ENCODE data around the gene DYRK2.
A peak's percentile ranks its signal among the peaks of the same experiment; 100 is the strongest.
"Not testable (repeated sequence)": the region's sequence is repeated elsewhere in the genome, so short reads cannot be mapped to it uniquely, and the experiment has no call there.

Gene DYRK2

GRCh38 chr12:67669934-67670631 lies 21.5 kb downstream of the DYRK2 start:
- DNase-seq (ENCODE audit: low read depth in 2 of 2): no peak

- DNase-seq (ENCODE audit: low read depth in 2 of 2): no peak
Observed at GRCh38 chr12:67671419-67671818, 22.9 kb downstream of the DYRK2 start.

DNA sequence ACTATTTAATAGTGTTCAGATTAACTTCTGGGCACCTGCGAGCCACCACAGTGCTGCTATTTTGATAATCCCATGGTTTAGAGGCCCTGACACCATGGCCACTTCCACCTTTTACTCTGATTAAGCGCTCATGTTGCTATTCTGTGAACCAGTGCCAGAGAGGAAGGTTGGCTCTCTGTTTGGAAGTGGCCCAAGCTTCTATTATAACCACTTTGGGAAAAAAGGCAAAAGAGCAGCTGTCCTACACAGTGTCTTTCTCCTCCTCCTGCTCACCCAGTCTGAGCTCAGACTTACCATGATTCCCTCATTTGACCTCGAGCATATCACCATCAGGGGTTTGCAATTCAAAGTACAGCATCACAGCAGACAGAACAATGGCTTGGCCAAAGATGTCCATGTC lies 23.3 kb downstream of the DYRK2 start:
- DNase-seq (ENCODE audit: low read depth in 2 of 2): no peak

GRCh38 chr12:67672507-67672906 lies 24.0 kb downstream of the DYRK2 start:
- DNase-seq (ENCODE audit: low read depth in 2 of 2): not testable (repeated sequence)

GRCh38 chr12:67673509-67673908 lies 25.0 kb downstream of the DYRK2 start:
- not testable (repeated sequence) for DNase-seq (ENCODE audit: low read depth in 2 of 2)

DNA sequence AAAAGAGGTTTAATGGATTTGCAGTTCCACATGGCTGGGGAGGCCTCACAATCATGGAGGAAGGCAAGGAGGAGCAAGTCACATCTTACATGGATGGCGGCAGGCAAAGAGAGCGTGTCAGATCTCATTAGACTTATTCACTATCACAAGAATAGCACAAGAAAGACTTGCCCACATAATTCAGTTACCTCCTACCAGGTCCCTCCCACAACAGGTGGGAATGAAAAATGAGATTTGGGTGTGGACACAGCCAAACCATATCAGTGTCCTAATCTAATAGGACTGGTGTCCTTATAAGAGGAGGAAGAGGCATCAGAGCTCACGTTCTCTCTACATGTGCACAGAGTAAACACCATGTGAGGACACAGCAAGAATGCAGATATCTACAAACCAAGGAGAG lies 25.9 kb downstream of the DYRK2 start:
- DNase-seq (ENCODE audit: low read depth in 2 of 2): no peak

DNA sequence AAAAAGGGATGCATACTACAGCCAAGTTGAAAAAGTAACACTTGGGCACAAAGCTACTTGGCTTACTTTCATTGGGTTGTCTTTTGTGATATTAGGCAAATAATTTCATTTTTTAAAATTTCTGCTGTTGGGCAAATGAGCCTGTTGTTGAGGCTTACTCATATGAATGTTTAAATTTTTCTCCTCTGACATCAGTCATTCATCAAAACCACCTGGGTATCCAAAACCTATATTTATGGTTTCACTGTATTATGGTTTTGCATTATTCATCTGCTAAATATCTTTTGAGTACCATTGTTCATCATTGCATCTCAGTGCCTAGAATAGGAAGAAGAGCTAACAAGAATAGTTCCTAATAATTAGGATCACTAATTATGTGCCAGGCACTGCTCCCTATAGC lies 28.1 kb downstream of the DYRK2 start:
- no peak for DNase-seq (ENCODE audit: low read depth in 2 of 2)

GRCh38 chr12:67677166-67677565 lies 28.6 kb downstream of the DYRK2 start:
- no peak for DNase-seq (ENCODE audit: low read depth in 2 of 2)

- DNase-seq (ENCODE audit: low read depth in 2 of 2): no peak
Observed at GRCh38 chr12:67681105-67681778, 32.7 kb downstream of the DYRK2 start.

GRCh38 chr12:67681941-67682620 lies 33.5 kb downstream of the DYRK2 start:
- no peak for DNase-seq (ENCODE audit: low read depth in 2 of 2)

- no peak for DNase-seq (ENCODE audit: low read depth in 2 of 2)
Observed at GRCh38 chr12:67689385-67689784, 40.8 kb downstream of the DYRK2 start.

DNA sequence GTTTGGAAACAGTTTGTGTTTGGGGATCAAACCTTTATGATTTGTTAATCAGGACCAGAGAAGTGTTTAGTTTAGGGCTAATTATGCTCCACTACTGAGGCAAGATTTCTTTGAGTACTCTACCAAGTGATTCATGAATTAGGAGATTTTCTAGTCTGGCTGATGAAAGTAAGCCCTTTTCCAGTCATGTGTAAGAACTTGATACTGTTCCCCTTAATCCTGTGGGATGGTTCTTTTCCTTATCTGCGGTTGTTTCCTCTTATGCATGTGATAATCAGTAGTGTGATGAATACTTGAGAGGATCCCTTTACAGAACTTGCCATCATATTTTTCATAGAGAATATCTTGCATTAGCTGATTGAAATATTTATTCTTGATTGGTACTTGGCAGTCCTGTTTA lies 42.1 kb downstream of the DYRK2 start:
- DNase-seq (ENCODE audit: low read depth in 2 of 2): no peak

DNA sequence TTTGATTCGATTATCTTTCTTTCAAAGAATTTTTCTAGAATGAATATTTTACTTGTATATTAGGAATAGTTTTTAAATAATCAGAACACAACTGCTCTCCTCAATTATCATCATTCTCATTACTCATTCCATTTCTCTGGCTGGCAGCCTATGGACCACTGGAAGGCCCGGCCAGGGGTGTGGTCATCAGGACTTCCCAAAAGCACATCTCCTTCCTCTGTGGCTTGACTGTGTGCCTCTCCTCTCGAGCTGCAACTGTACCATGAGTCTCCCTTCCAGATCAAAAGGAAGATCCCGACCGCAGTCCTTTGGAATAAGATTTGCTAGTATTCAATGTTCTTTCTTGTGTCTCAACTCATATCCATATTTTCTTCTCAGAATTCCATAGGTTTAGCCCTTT lies 42.7 kb downstream of the DYRK2 start:
- DNase-seq (ENCODE audit: low read depth in 2 of 2): no peak

DNA sequence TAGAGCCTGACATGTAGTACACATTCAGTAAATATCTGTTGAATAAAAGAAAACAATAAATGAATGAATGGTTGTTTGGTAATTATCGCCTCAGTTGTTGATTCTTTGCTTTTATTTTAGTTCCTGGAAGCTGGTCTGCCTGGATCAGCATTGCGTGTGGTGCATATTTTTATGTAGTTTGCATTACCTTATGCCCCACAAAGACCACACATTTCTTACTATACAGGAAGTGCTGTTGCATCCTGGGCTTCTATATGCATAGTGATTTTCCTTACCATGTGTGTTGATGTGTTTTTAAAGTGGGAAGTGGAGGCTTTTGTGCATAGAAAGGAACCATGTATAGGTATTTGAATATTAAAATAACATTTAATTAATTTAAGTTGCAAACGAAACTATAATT lies 43.6 kb downstream of the DYRK2 start:
- no peak for DNase-seq (ENCODE audit: low read depth in 2 of 2)

DNA sequence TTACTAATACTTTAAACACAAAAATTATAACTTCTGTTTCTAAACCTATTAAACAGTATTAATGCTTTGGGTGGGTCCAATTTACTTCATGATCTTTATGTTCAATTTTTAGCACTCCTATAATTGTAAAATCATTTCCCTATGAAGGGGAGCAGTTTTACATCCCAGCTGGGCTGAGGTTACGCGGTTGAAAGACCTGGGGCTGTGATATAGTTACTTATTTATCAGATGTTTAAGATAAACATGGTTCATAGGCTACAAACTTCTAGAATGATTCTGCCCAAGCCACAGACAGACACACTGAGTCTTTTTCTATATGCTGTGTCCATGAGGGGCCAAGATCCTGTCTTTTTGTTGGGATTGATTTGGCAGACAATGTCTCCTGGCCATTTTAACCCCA lies 44.4 kb downstream of the DYRK2 start:
- no peak for DNase-seq (ENCODE audit: low read depth in 2 of 2)

- DNase-seq (ENCODE audit: low read depth in 2 of 2): no peak
Observed at GRCh38 chr12:67693894-67694293, 45.3 kb downstream of the DYRK2 start.

GRCh38 chr12:67694306-67694900 lies 45.9 kb downstream of the DYRK2 start:
- DNase-seq (ENCODE audit: low read depth in 2 of 2): no peak

DNA sequence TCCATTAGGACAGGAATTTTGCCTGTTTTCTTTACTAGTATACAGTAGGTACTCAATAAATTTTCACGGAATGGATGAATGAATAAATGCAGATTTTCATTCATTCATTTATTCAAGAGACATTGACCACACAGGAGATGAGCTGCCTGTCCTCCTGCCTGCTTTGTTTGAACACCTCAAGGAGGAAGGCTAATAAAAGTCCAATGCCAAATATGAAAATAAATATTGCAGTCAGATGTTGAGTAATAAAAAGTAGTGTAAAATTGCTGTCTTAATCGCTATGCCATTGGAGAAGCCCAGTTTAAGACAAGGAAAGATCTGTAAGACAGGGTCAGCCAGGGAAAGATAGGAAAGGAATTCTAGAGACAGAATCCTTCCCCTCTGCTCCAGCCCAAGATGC lies 47.4 kb downstream of the DYRK2 start:
- no peak for DNase-seq (ENCODE audit: low read depth in 2 of 2)

- DNase-seq (ENCODE audit: low read depth in 2 of 2): no peak
Observed at GRCh38 chr12:67697443-67697842, 48.9 kb downstream of the DYRK2 start.

DNA sequence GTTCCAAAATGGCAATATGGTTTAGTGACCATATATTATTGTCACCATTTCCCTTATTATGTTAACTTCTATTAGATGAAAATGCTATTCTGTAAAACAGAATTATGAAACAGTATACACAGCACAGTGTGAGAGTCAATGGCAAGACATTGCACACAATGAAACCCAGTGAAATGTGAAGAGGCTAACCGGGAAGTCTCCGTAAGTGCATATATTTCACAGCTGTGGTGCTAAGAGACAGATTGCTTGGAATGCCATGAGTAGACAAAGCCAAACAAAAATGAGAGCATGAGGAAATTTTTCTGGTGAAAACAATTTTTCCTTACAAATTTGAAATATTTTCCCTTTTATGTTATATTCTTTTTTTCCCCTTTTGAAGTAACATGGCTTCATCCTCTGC lies 49.4 kb downstream of the DYRK2 start:
- no peak for DNase-seq (ENCODE audit: low read depth in 2 of 2)

GRCh38 chr12:67698672-67699581 lies 50.4 kb downstream of the DYRK2 start:
- DNase-seq (ENCODE audit: low read depth in 2 of 2): peak in 1 of 2 donors; percentile 18

GRCh38 chr12:67701121-67701520 lies 52.6 kb downstream of the DYRK2 start:
- no peak for DNase-seq (ENCODE audit: low read depth in 2 of 2)

All from stimulated activated CD4-positive, alpha-beta T cell treated with anti-CD3 and anti-CD28 coated beads, Interleukin-1b, Interleukin-23, amount 100 ng/mL, for 1 hour (primary cell).